ENCODE measurements around the gene CRYGN.

CRYGN gene

DNA sequence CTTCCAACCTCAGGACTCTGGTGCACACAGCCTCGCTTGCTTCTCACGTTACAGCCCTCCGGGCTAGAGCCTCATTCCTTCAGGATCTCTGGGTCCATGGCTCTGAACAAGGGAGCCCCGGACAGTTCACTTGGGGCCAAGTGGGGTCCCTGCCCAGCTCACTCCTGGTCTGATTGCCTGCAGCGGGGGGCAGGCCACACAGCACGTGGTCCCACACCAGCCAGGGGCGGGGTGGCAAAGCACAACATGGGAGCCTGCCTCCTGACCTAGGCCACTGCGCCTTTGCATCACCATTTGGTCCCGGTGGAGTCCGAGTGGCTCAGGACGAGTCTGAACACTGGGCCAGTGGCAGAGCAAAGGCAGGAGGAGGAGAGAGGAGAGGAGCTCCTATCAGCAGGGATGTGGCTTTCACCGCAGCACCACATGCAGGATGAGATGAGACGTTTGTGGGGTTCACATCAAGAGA is 13.4 kb upstream of the CRYGN start:
- no peak; the same call in 2 of the 3 replicates for ATAC-seq
- TF ChIP-seq, protein P1, sequence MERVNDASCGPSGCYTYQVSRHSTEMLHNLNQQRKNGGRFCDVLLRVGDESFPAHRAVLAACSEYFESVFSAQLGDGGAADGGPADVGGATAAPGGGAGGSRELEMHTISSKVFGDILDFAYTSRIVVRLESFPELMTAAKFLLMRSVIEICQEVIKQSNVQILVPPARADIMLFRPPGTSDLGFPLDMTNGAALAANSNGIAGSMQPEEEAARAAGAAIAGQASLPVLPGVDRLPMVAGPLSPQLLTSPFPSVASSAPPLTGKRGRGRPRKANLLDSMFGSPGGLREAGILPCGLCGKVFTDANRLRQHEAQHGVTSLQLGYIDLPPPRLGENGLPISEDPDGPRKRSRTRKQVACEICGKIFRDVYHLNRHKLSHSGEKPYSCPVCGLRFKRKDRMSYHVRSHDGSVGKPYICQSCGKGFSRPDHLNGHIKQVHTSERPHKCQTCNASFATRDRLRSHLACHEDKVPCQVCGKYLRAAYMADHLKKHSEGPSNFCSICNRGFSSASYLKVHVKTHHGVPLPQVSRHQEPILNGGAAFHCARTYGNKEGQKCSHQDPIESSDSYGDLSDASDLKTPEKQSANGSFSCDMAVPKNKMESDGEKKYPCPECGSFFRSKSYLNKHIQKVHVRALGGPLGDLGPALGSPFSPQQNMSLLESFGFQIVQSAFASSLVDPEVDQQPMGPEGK (CRISPR knock-in tag; IDR thresholded peaks at IDR 0.05; ENCODE audit: borderline replicate concordance) = no peak
- no peak for TF ChIP-seq ISL1 (CRISPR knock-in tag; IDR thresholded peaks at IDR 0.05)
- TF ChIP-seq ZNF565 (CRISPR knock-in tag; conservative IDR thresholded peaks at IDR 0.05; ENCODE audit: low read depth) = no peak
- TF ChIP-seq ESRRG (CRISPR knock-in tag; IDR thresholded peaks at IDR 0.05) = no peak
- TF ChIP-seq ZFP30 (CRISPR knock-in tag; IDR thresholded peaks at IDR 0.05) = no peak
- TF ChIP-seq, protein P2, sequence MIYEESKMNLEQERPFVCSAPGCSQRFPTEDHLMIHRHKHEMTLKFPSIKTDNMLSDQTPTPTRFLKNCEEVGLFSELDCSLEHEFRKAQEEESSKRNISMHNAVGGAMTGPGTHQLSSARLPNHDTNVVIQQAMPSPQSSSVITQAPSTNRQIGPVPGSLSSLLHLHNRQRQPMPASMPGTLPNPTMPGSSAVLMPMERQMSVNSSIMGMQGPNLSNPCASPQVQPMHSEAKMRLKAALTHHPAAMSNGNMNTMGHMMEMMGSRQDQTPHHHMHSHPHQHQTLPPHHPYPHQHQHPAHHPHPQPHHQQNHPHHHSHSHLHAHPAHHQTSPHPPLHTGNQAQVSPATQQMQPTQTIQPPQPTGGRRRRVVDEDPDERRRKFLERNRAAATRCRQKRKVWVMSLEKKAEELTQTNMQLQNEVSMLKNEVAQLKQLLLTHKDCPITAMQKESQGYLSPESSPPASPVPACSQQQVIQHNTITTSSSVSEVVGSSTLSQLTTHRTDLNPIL (CRISPR knock-in tag; IDR thresholded peaks at IDR 0.05; ENCODE audit: low read depth) = no peak
- TF ChIP-seq RARB (CRISPR knock-in tag; IDR thresholded peaks at IDR 0.05) = no peak
- no peak for TF ChIP-seq SNAI2 (CRISPR knock-in tag; IDR thresholded peaks at IDR 0.05)
- TF ChIP-seq, protein P3, sequence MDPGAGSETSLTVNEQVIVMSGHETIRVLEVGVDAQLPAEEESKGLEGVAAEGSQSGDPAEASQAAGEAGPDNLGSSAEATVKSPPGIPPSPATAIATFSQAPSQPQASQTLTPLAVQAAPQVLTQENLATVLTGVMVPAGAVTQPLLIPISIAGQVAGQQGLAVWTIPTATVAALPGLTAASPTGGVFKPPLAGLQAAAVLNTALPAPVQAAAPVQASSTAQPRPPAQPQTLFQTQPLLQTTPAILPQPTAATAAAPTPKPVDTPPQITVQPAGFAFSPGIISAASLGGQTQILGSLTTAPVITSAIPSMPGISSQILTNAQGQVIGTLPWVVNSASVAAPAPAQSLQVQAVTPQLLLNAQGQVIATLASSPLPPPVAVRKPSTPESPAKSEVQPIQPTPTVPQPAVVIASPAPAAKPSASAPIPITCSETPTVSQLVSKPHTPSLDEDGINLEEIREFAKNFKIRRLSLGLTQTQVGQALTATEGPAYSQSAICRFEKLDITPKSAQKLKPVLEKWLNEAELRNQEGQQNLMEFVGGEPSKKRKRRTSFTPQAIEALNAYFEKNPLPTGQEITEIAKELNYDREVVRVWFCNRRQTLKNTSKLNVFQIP (CRISPR knock-in tag; IDR thresholded peaks at IDR 0.05; ENCODE audit: borderline replicate concordance, low read depth) = no peak

DNA sequence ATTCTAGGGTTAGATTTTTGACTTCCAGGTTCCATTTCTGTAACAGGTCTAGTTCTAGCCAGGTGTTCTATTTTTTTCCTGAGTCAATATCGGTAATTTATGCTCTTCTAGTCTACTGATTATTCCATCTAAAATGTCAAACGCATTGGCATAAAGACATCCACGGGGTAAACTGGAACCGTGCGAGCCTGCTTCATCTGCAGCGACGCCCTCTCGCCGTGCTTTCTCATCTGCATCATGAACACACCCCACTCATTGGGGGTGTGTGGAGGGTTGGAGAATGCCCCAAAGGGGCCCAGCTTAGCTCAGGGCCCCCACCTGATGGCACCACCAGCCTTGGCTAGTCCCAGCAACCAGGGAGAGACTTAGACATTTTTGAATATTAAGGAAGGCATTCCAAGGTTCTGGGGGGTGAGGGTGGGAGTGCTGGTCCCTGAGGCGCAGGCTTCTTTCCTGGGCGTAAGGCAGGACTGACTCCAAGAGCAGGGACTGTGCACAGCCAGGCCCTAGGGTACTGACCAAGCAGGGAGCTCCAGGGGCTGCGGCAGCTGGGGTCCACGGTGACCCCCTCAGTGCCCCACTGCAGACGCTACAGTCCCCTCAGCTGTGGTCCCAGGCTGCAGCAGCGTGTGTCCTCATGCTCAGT is 12.9 kb upstream of the CRYGN start:
- ATAC-seq = no peak
- TF ChIP-seq TOX (CRISPR knock-in tag; IDR thresholded peaks at IDR 0.05; ENCODE audit: borderline replicate concordance) = no peak
- TF ChIP-seq ZC3H10 (CRISPR knock-in tag; IDR thresholded peaks at IDR 0.05) = no peak
- no peak for TF ChIP-seq PPARA (CRISPR knock-in tag; IDR thresholded peaks at IDR 0.05; ENCODE audit: borderline replicate concordance)
- no peak for TF ChIP-seq RARB (CRISPR knock-in tag; IDR thresholded peaks at IDR 0.05)
- TF ChIP-seq OSR1 (CRISPR knock-in tag; IDR thresholded peaks at IDR 0.05) = no peak
- TF ChIP-seq SNAI2 (CRISPR knock-in tag; IDR thresholded peaks at IDR 0.05) = no peak
- no peak for TF ChIP-seq ARNTL (CRISPR knock-in tag; IDR thresholded peaks at IDR 0.05; ENCODE audit: borderline replicate concordance, low read depth)
- TF ChIP-seq GLIS3 (CRISPR knock-in tag; IDR thresholded peaks at IDR 0.05) = no peak

DNA sequence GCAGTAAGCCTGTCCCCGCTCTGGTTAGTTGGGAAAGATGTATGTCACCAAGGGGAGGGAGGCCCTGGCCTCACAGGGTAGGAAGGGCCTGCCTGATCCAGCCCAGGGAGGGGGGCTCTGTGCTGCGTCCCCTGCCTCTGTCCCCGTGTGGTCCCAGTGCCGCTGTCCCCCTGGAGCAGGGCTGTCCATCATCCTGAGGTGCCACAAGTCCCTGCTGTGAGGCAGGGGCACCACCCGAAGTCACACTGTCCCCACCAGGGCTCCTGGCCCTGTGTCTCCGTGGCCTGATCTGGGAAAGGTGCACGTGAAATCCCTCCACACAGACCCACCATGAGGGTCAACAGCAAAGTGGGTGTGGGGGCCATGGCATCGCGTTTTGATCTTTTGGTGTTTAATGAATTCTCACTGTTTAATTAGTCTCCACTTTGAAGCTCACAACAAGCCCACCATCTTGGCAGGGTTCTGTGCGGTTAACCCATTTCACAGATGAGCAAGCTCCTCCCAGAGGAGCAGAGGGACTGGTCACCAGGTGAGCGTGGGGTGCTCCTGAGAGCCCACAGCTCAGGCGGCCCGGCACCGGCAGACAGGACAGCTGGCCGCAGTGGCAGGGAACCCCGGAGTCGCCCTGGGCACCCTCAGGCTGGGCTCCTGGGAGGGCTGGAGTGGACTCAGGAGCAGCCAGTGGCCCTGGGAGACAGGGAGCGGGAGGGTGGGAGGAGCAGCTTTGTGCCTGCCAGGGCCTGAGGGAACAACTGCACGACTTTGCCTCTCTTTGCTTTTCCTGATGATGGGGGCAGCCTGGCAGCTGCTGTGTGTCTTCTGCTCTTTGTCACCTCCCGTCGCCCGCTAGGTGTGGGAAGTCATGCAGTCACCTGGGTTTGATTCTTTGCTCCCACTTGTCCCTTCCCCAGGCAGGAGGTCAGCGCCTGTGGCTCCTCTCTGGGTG is 12.0 kb upstream of the CRYGN start:
- no peak for TF ChIP-seq ZNF565 (CRISPR knock-in tag; conservative IDR thresholded peaks at IDR 0.05; ENCODE audit: low read depth)
- no peak for TF ChIP-seq ZNF8 (CRISPR knock-in tag; IDR thresholded peaks at IDR 0.05)
- no peak for TF ChIP-seq ISL1 (CRISPR knock-in tag; IDR thresholded peaks at IDR 0.05)
- no peak for TF ChIP-seq ZFP30 (CRISPR knock-in tag; IDR thresholded peaks at IDR 0.05)
- TF ChIP-seq, protein P2 (CRISPR knock-in tag; IDR thresholded peaks at IDR 0.05; ENCODE audit: low read depth) = no peak
- no peak for TF ChIP-seq ESRRG (CRISPR knock-in tag; IDR thresholded peaks at IDR 0.05)
- TF ChIP-seq GLIS3 (CRISPR knock-in tag; IDR thresholded peaks at IDR 0.05) = no peak
- TF ChIP-seq ZC3H10 (CRISPR knock-in tag; IDR thresholded peaks at IDR 0.05) = no peak
- TF ChIP-seq SNAI2 (CRISPR knock-in tag; IDR thresholded peaks at IDR 0.05) = no peak
- TF ChIP-seq TOX (CRISPR knock-in tag; IDR thresholded peaks at IDR 0.05; ENCODE audit: borderline replicate concordance) = no peak
- no peak for TF ChIP-seq PPARA (CRISPR knock-in tag; IDR thresholded peaks at IDR 0.05; ENCODE audit: borderline replicate concordance)
- TF ChIP-seq, protein P4, sequence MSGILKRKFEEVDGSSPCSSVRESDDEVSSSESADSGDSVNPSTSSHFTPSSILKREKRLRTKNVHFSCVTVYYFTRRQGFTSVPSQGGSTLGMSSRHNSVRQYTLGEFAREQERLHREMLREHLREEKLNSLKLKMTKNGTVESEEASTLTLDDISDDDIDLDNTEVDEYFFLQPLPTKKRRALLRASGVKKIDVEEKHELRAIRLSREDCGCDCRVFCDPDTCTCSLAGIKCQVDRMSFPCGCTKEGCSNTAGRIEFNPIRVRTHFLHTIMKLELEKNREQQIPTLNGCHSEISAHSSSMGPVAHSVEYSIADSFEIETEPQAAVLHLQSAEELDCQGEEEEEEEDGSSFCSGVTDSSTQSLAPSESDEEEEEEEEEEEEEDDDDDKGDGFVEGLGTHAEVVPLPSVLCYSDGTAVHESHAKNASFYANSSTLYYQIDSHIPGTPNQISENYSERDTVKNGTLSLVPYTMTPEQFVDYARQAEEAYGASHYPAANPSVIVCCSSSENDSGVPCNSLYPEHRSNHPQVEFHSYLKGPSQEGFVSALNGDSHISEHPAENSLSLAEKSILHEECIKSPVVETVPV (CRISPR knock-in tag; IDR thresholded peaks at IDR 0.05) = no peak
- TF ChIP-seq TCF4 (CRISPR knock-in tag; IDR thresholded peaks at IDR 0.05; ENCODE audit: borderline replicate concordance) = no peak
- no peak for ATAC-seq

Measured in SK-N-SH treated with all-trans-retinoic acid at 6 μM for 48 hours (cell line).